HepG2 (cell line): Measurements from ENCODE around the gene PRCP. TPM values are rescaled to one million over a fixed set of nuclear protein-coding genes. Genes with fewer than 3 reads are reported as not detected.

Experiments
- ATAC-seq: fragments of 200-7000 bp; cut with Tn5 transposase; 3 replicates; pipeline ENCODE4 v1.9.1; 2020; ENCODE audit warnings: mild to moderate bottlenecking, moderate library complexity
- BruUV-seq: library from RNA; stranded (reverse); fragments of 400-500 nt; replicated peaks from 2 replicates; lab custom pipeline; 2021; lab: Mats Ljungman, UMichigan
- CTCF ChIA-PET: fragments of 300-600 bp; formaldehyde crosslinking; extraction: SDS; loops from one replicate; lab custom pipeline; 2021; ENCODE audit warnings: low total read pairs, inconsistent platforms, low intra/inter-chr PET ratio; lab: Yijun Ruan, JAX
- POLR2A ChIA-PET: fragments of 350-600 bp; sonication (Branson Sonifier 250); formaldehyde crosslinking; loops from one replicate; lab custom pipeline; 2020; ENCODE audit warnings: antibody characterized with exemption, inconsistent platforms; lab: Yijun Ruan, JAX
- DNase-seq: peaks from one replicate; pipeline ENCODE4 v3.0.0-alpha.2; 2015; ENCODE audit warnings: low spot score
- FAIRE-seq: peaks from 3 replicates; lab custom pipeline; 2011; peaks lifted over from hg19 to GRCh38; lab: Jason Lieb, UNC
- H2AFZ ChIP-seq: one replicate; pipeline ENCODE4 v1.6.1; 2011; ENCODE audit warnings: low read length, inconsistent platforms
- H3K27ac ChIP-seq: fragments of 300-600 bp; 3 replicates; pipeline ENCODE4 v1.8.0; 2011; ENCODE audit warnings: mixed run types, mild to moderate bottlenecking, mixed read lengths, low read length, inconsistent platforms; ENCODE audit not compliant: insufficient read depth; ENCODE audit errors: extremely low read length
- H3K27me3 ChIP-seq, 2 experiments: fragments of 200-600 bp in 1 of 2; 2 replicates in 1 of 2; 3 replicates in 1 of 2; pipeline versions ENCODE4 v1.6.0 to v1.8.0; 2011; ENCODE audit warnings: low read length in 2 of 2, mild to moderate bottlenecking in 2 of 2, moderate library complexity in 2 of 2, inconsistent platforms in 1 of 2; ENCODE audit not compliant: insufficient read depth in 2 of 2, control insufficient read depth in 1 of 2
- H3K36me3 ChIP-seq, 2 experiments: fragments of 200-600 bp in 1 of 2; replicated peaks in 1 of 2; 2 replicates in 1 of 2; 3 replicates in 1 of 2; pipeline versions ENCODE4 v1.5.1 to v1.8.0; 2011; ENCODE audit warnings: low read length in 2 of 2, inconsistent platforms in 1 of 2; ENCODE audit not compliant: insufficient read depth in 2 of 2, control insufficient read depth in 1 of 2
- H3K4me1 ChIP-seq: 2 replicates; pipeline ENCODE4 v1.5.1; 2012; ENCODE audit warnings: low read length, inconsistent platforms; ENCODE audit not compliant: insufficient read depth
- H3K4me2 ChIP-seq: 2 replicates; pipeline ENCODE4 v1.6.0; 2011; ENCODE audit warnings: low read depth, low read length, inconsistent platforms
- H3K4me3 ChIP-seq, 3 experiments: fragments of 200-600 bp in 1 of 3; sonication (generic), shearing (Covaris generic) in 1 of 3; replicated peaks in 1 of 3; 2 replicates each; pipeline ENCODE4 v1.5.1; 2011 to 2016; ENCODE audit warnings: low read length in 3 of 3, inconsistent platforms in 2 of 3, low read depth in 2 of 3, mild to moderate bottlenecking in 2 of 3, control low read depth in 1 of 3, mixed read lengths in 1 of 3; ENCODE audit not compliant: insufficient read depth in 1 of 3
- H3K79me2 ChIP-seq: one replicate; pipeline ENCODE4 v1.6.1; 2011; ENCODE audit warnings: low read length, inconsistent platforms; ENCODE audit not compliant: insufficient read depth
- H3K9ac ChIP-seq: 2 replicates; pipeline ENCODE4 v1.6.0; 2011; ENCODE audit warnings: mild to moderate bottlenecking, low read depth, low read length, inconsistent platforms; ENCODE audit not compliant: insufficient read depth
- H3K9me3 ChIP-seq: 2 replicates; pipeline ENCODE4 v1.5.1; 2012; ENCODE audit warnings: mild to moderate bottlenecking, low read length
- H4K20me1 ChIP-seq: 2 replicates; pipeline ENCODE4 v1.6.0; 2011; ENCODE audit warnings: inconsistent platforms, mild to moderate bottlenecking, low read length, moderate library complexity; ENCODE audit not compliant: insufficient read depth
- GFI1 ChIP-seq: sonication (generic); formaldehyde crosslinking; IDR thresholded peaks from 2 replicates; pipeline ENCODE4 v1.5.0; 2020; ENCODE audit warnings: missing genetic modification reagents, mild to moderate bottlenecking, borderline replicate concordance
- HCFC1 ChIP-seq: fragments of 150-350 bp; IDR thresholded peaks from 2 replicates; pipeline ENCODE4 v1.6.1; 2014; ENCODE audit warnings: low read depth, low read length
- ZNF776 ChIP-seq: sonication (generic); formaldehyde crosslinking; IDR thresholded peaks from 2 replicates; pipeline ENCODE4 v1.4.0; 2020; ENCODE audit warnings: mild to moderate bottlenecking, missing genetic modification reagents
- in situ Hi-C: cut with HindIII; loops from 2 replicates; pipeline ENCODE4 v1.10.0; 2017; ENCODE audit warnings: low pct_unique_long_range_greater_than_20kb; ENCODE audit not compliant: extremely low pct_ligation_motif_present
- intact Hi-C: fragments of 100-400 bp; cut with micrococcal nuclease; formaldehyde crosslinking; loops from one replicate; pipeline ENCODE4 v1.10.0; 2022; ENCODE audit not compliant: unreplicated experiment
- polyA plus RNA-seq, 8 experiments: library from polyadenylated mRNA; depleted of rRNA in 3 of 8; stranded (reverse) in 7 of 8; unstranded in 1 of 8; fragments of >200 nt; fragmentation: Illumina TruSeq in 4 of 8; extraction: Trizol in 4 of 8; gene quantifications; 2 replicates each; pipeline versions ENCODE4 v1.2.1 to v1.2.3, GENCODE V29; 2011 to 2016; ENCODE audit warnings: low read depth in 4 of 8, missing spikeins in 1 of 8, mixed read lengths in 1 of 8; ENCODE audit not compliant: insufficient read depth in 1 of 8
- total RNA-seq, 5 experiments: library from RNA; depleted of rRNA; stranded (reverse); fragments of >200 nt; fragmentation: Illumina TruSeq; extraction: Trizol; gene quantifications; 2 replicates each; pipeline ENCODE4 v1.2.3, GENCODE V29; 2016; ENCODE audit warnings: low read depth in 1 of 5
- TF ChIP-seq, protein P1 (sequence below): sonication (generic); formaldehyde crosslinking; IDR thresholded peaks from 2 replicates; pipeline ENCODE4 v1.5.0; 2020; ENCODE audit warnings: missing genetic modification reagents
- TF ChIP-seq, protein P2 (sequence below): sonication (generic); formaldehyde crosslinking; IDR thresholded peaks from 2 replicates; pipeline ENCODE4 v1.4.0; 2020; ENCODE audit warnings: mild to moderate bottlenecking, missing genetic modification reagents

Gene PRCP
- total and polyA plus RNA-seq, 2 of the 13 experiments (the other 11 are each of a cell fraction or from before 2014, with no cell fraction given) = 84.2 to 105 TPM

- H3K79me2 ChIP-seq = no peaks in the 10 kb centered on the region
- no peak for FAIRE-seq
- CTCF ChIA-PET = no interaction called here
- H3K4me1 ChIP-seq = no peaks in the 10 kb centered on the region
- TF ChIP-seq GFI1 (CRISPR knock-in tag) = no peak
- TF ChIP-seq HCFC1 = no peak
- TF ChIP-seq, protein P1, sequence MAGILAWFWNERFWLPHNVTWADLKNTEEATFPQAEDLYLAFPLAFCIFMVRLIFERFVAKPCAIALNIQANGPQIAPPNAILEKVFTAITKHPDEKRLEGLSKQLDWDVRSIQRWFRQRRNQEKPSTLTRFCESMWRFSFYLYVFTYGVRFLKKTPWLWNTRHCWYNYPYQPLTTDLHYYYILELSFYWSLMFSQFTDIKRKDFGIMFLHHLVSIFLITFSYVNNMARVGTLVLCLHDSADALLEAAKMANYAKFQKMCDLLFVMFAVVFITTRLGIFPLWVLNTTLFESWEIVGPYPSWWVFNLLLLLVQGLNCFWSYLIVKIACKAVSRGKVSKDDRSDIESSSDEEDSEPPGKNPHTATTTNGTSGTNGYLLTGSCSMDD (CRISPR knock-in tag) = no peak
- TF ChIP-seq, protein P2, sequence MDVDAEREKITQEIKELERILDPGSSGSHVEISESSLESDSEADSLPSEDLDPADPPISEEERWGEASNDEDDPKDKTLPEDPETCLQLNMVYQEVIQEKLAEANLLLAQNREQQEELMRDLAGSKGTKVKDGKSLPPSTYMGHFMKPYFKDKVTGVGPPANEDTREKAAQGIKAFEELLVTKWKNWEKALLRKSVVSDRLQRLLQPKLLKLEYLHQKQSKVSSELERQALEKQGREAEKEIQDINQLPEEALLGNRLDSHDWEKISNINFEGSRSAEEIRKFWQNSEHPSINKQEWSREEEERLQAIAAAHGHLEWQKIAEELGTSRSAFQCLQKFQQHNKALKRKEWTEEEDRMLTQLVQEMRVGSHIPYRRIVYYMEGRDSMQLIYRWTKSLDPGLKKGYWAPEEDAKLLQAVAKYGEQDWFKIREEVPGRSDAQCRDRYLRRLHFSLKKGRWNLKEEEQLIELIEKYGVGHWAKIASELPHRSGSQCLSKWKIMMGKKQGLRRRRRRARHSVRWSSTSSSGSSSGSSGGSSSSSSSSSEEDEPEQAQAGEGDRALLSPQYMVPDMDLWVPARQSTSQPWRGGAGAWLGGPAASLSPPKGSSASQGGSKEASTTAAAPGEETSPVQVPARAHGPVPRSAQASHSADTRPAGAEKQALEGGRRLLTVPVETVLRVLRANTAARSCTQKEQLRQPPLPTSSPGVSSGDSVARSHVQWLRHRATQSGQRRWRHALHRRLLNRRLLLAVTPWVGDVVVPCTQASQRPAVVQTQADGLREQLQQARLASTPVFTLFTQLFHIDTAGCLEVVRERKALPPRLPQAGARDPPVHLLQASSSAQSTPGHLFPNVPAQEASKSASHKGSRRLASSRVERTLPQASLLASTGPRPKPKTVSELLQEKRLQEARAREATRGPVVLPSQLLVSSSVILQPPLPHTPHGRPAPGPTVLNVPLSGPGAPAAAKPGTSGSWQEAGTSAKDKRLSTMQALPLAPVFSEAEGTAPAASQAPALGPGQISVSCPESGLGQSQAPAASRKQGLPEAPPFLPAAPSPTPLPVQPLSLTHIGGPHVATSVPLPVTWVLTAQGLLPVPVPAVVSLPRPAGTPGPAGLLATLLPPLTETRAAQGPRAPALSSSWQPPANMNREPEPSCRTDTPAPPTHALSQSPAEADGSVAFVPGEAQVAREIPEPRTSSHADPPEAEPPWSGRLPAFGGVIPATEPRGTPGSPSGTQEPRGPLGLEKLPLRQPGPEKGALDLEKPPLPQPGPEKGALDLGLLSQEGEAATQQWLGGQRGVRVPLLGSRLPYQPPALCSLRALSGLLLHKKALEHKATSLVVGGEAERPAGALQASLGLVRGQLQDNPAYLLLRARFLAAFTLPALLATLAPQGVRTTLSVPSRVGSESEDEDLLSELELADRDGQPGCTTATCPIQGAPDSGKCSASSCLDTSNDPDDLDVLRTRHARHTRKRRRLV (CRISPR knock-in tag) = no peak
- no peak for TF ChIP-seq ZNF776
- no peaks in the 10 kb centered on the region for H3K9me3 ChIP-seq
- no peak overlapping the region for H3K9ac ChIP-seq
- H3K36me3 ChIP-seq = peaks cover 0 to 6% of the 10 kb centered on the region in 2 experiments; a peak in 2 of 5 replicates
- BruUV-seq = no TSS peak
- POLR2A ChIA-PET = no interaction called here
- H3K27me3 ChIP-seq = no peaks in the 10 kb centered on the region
- H4K20me1 ChIP-seq = no peaks in the 10 kb centered on the region
- DNase-seq = no peak
- intact Hi-C loops (no loop called here), in situ Hi-C loops (no loop called here)
- no peak for ATAC-seq
- H2AFZ ChIP-seq = no peak overlapping the region
- H3K4me2 ChIP-seq = no peak overlapping the region
- H3K4me3 ChIP-seq = no peak overlapping the region
- H3K27ac ChIP-seq = no peak overlapping the region
Measured at GRCh38 chr11:82837650-82838049, 62.6 kb downstream of the PRCP start.
